GM12873 (cell line): Measurements from ENCODE around the gene IRF2BP2.

Experiments
- CTCF ChIP-seq: IDR thresholded peaks from 2 replicates; pipeline ENCODE4 v1.5.1; 2012; ENCODE audit warnings: low read depth, mild to moderate bottlenecking, moderate library complexity, low read length, control low read depth; ENCODE audit not compliant: insufficient read depth; ENCODE audit errors: missing control alignments

The IRF2BP2 gene

GRCh38 chr1:234610061-234610665, at the start of gene IRF2BP2:
Gene IRF2BP2, minus strand, starts transcription at chr1:234610178. Its CDS starts 684 bp downstream, at chr1:234609494.
- no peak for TF ChIP-seq CTCF

- TF ChIP-seq CTCF = no peak
These were observed 49.6 kb upstream of the IRF2BP2 start for GRCh38 chr1:234659538-234659937.

GRCh38 chr1:234658138-234658537, 48.2 kb upstream of the IRF2BP2 start:
- TF ChIP-seq CTCF = no peak

- no peak for TF ChIP-seq CTCF
These were observed 47.1 kb upstream of the IRF2BP2 start for GRCh38 chr1:234656944-234657654.

GRCh38 chr1:234656070-234656895, 46.3 kb upstream of the IRF2BP2 start:
- TF ChIP-seq CTCF = no peak

- no peak for TF ChIP-seq CTCF
These were observed 45.5 kb upstream of the IRF2BP2 start for GRCh38 chr1:234655328-234656069.
